Vagina (tissue), 2 donors: ENCODE results near the gene CXorf38. TPM values are rescaled to one million over a fixed set of nuclear protein-coding genes. Genes with fewer than 3 reads are reported as not detected.

Experiments used
- DNase-seq, 2 donors: peaks; one replicate each; pipeline ENCODE4 v3.0.0-alpha.2; 2017; ENCODE audit errors: extremely low spot score in 2 of 2
- H3K27ac ChIP-seq: fragments of 200-600 bp; sonication (generic); one replicate; pipeline ENCODE4 v1.5.1; 2019
- H3K27me3 ChIP-seq: fragments of 200-600 bp; sonication (generic); one replicate; pipeline ENCODE4 v1.5.1; 2019
- H3K36me3 ChIP-seq, 2 donors: fragments of 200-600 bp; sonication (generic); one replicate each; pipeline ENCODE4 v1.5.1; 2017 to 2019
- H3K4me1 ChIP-seq: fragments of 200-600 bp; sonication (generic); one replicate; pipeline ENCODE4 v1.5.1; 2019
- H3K4me3 ChIP-seq, 2 donors: fragments of 200-600 bp; sonication (generic); 1 replicate in 1 of 2; 2 replicates in 1 of 2; pipeline ENCODE4 v1.5.1; 2016 to 2019
- H3K9me3 ChIP-seq: fragments of 200-600 bp; sonication (generic); one replicate; pipeline ENCODE4 v1.5.1; 2019
- POLR2A ChIP-seq, 2 donors: fragments of 450-650 bp; IDR thresholded peaks; one replicate each; pipeline ENCODE4 v1.6.1; 2017; ENCODE audit warnings: antibody characterized with exemption in 2 of 2, mild to moderate bottlenecking in 2 of 2, moderate library complexity in 2 of 2
- POLR2AphosphoS5 ChIP-seq, 2 donors: sonication (generic); formaldehyde crosslinking; IDR thresholded peaks; one replicate each; pipeline ENCODE4 v1.9.0; 2017; ENCODE audit warnings: antibody characterized with exemption in 2 of 2, mild to moderate bottlenecking in 2 of 2, low read depth in 1 of 2; ENCODE audit not compliant: insufficient read depth in 1 of 2
- intact Hi-C: fragments of 100-400 bp; cut with DNase I; formaldehyde crosslinking; loops from one replicate; pipeline ENCODE4 v1.15.1; 2023
- total RNA-seq: library from RNA; depleted of rRNA; stranded (reverse); fragments of >200 nt; gene quantifications from one replicate; pipeline ENCODE4 v1.2.3, GENCODE V29; 2016
- TF ChIP-seq, protein P1 (sequence below), 3 experiments: fragments of 450-650 bp in 2 of 3; fragments of 200-600 bp in 1 of 3; sonication (generic) in 1 of 3; IDR thresholded peaks; one replicate each; pipeline ENCODE4 v1.5.1; 2017 to 2019; ENCODE audit warnings: antibody characterized with exemption in 3 of 3, mild to moderate bottlenecking in 2 of 3, moderate library complexity in 2 of 3

CXorf38 gene
- total RNA-seq, 1 donor from 2014 or later: 13.0 TPM

DNA sequence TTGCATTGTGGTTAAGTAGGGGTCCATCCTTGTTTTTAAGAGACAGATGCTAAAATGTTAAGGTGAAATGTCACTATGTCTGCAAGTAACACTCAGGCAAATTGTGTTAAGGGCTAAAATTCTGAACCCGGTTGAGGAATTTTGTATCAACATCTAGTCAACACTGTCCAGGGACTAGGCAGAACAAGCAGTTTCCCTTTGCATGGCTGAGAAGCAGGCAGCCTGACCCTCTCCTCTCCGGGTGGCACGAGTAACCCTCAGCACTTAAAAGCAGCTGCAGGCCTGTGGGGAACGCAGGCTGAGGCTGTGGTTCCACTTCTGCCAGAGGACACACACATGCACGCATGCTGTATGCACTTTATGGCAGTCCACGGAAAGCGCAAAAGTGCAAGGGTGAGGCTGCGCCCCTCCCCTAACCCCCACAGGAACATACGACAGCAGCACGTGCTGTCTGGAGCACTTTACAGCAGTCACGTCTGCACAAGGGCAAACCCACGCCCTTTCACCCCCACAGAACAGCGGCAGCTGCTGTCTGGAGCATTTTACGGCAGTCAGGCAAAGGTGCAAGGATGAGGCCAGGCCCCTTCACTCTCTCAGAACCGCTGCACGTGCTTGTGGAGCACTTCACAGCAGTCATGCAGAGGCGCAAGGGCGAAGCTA, 24.8 kb downstream of the CXorf38 start:
- DNase-seq: no peak
- H3K36me3 ChIP-seq: peaks cover 0 to 8% of the 10 kb centered on the region in 2 donors
- no peaks in the 10 kb centered on the region for H3K9me3 ChIP-seq
- intact Hi-C loops: no loop called here
- TF ChIP-seq, protein P1, sequence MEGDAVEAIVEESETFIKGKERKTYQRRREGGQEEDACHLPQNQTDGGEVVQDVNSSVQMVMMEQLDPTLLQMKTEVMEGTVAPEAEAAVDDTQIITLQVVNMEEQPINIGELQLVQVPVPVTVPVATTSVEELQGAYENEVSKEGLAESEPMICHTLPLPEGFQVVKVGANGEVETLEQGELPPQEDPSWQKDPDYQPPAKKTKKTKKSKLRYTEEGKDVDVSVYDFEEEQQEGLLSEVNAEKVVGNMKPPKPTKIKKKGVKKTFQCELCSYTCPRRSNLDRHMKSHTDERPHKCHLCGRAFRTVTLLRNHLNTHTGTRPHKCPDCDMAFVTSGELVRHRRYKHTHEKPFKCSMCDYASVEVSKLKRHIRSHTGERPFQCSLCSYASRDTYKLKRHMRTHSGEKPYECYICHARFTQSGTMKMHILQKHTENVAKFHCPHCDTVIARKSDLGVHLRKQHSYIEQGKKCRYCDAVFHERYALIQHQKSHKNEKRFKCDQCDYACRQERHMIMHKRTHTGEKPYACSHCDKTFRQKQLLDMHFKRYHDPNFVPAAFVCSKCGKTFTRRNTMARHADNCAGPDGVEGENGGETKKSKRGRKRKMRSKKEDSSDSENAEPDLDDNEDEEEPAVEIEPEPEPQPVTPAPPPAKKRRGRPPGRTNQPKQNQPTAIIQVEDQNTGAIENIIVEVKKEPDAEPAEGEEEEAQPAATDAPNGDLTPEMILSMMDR (IDR thresholded peaks at IDR 0.05): no peak
- TF ChIP-seq POLR2AphosphoS5 (IDR thresholded peaks at IDR 0.05; ENCODE audit: insufficient read depth in 1 of 2, low read depth in 1 of 2) (no peak), POLR2A (IDR thresholded peaks at IDR 0.05) (no peak)
- H3K4me1 ChIP-seq: no peaks in the 10 kb centered on the region
- no peak overlapping the region for H3K27ac ChIP-seq
- no peaks in the 10 kb centered on the region for H3K27me3 ChIP-seq
- H3K4me3 ChIP-seq: no peak overlapping the region

DNA sequence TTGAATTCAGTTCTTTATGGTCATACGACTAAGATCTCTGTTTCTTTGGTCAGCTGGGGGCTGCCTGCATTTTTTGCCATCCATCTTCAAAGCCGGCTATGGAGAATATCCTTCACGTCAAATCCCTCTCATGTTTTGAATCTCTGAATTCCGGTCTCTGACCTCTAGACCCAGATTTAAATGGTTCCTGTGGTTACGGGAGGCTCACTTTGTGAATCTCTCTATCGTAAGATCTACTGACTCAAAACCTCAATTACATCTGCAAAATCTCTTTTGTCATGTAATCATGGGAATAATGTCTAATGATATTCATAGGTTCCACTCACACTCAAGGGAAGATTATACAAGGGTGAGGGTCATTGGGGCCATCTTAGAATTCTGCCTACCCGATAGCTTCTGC, 29.8 kb downstream of the CXorf38 start:
- intact Hi-C loops: no loop called here
- no peak overlapping the region for H3K27ac ChIP-seq
- no peak for DNase-seq

DNA sequence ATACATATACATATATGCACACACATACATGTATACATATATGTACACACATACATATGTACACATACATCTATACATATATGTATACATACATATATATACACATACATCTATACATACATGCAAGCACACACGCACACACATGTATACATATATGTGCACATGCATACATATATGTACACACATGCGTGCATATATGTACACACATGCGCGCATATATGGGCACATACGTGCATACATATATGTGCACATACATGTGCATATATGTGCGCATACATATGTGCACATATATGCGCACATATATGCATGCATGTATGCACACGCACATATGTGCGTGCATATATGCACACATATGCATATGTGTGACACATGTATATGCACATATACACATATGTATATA, 31.4 kb downstream of the CXorf38 start:
- no peaks in the 10 kb centered on the region for H3K9me3 ChIP-seq
- no peaks in the 10 kb centered on the region for H3K27me3 ChIP-seq
- no peak for DNase-seq
- intact Hi-C loops: no loop called here
- H3K4me3 ChIP-seq: no peak overlapping the region
- TF ChIP-seq, protein P1 (IDR thresholded peaks at IDR 0.05): no peak
- TF ChIP-seq POLR2AphosphoS5 (IDR thresholded peaks at IDR 0.05; ENCODE audit: insufficient read depth in 1 of 2, low read depth in 1 of 2): no peak
- TF ChIP-seq POLR2A (IDR thresholded peaks at IDR 0.05): no peak
- H3K36me3 ChIP-seq: no peaks in the 10 kb centered on the region
- no peak overlapping the region for H3K27ac ChIP-seq
- no peaks in the 10 kb centered on the region for H3K4me1 ChIP-seq

More for the DNA sequence above, 29.8 kb downstream of the CXorf38 start:
- no peak overlapping the region for H3K4me3 ChIP-seq
- no peaks in the 10 kb centered on the region for H3K27me3 ChIP-seq
- TF ChIP-seq, protein P1 (IDR thresholded peaks at IDR 0.05): no peak
- no peak for TF ChIP-seq POLR2AphosphoS5 (IDR thresholded peaks at IDR 0.05; ENCODE audit: insufficient read depth in 1 of 2, low read depth in 1 of 2)
- no peak for TF ChIP-seq POLR2A (IDR thresholded peaks at IDR 0.05)
- no peaks in the 10 kb centered on the region for H3K4me1 ChIP-seq
- no peaks in the 10 kb centered on the region for H3K36me3 ChIP-seq
- H3K9me3 ChIP-seq: no peaks in the 10 kb centered on the region

DNA sequence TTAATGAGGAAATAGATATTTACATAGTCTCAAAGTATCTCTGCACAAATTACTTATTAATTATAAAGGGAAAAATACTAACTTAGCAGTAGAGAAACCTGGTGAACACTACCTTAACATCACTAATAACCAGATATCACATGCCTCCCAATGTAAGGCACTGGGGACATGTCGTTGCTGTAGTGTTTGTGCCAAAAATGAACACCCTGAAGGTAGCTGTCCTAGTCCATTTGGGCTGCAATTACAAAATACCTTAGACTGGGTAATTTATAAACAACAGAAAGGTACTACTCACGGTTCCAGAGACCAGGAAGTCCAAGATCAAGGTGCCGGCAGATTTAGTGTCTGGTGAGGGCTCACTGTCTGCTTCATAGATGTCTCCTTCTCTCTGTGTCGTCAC, 34.9 kb downstream of the CXorf38 start:
- Histone ChIP-seq H3K4me3 (no peak overlapping the region), H3K36me3 (no peaks in the 10 kb centered on the region), H3K27ac (no peak overlapping the region), H3K27me3 (no peaks in the 10 kb centered on the region), H3K9me3 (no peaks in the 10 kb centered on the region), H3K4me1 (no peaks in the 10 kb centered on the region)
- no peak for TF ChIP-seq POLR2A (IDR thresholded peaks at IDR 0.05)
- TF ChIP-seq, protein P1 (IDR thresholded peaks at IDR 0.05): no peak
- DNase-seq: no peak
- intact Hi-C loops: no loop called here

DNA sequence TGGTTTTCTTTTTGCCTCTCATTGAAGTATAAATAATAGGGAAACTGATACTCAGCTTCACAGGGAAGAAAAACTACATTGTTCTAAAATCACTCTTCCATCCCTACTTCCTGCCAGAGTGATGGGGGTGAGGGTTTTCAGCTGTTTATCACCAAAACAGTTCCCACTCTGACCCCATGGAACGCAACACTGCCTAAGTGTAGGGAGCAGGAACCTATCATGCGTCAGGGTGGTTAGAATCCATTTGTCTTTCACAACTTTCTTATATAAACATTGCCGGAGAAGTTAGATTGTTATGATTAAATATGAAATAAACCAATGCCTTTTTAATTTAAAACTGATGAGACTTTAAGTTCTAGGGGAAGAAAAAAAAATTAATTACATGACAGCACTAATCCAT, 40.0 kb downstream of the CXorf38 start:
- intact Hi-C loops: no loop called here
- no peaks in the 10 kb centered on the region for H3K27me3 ChIP-seq
- no peaks in the 10 kb centered on the region for H3K9me3 ChIP-seq
- DNase-seq: no peak
- H3K4me1 ChIP-seq: no peaks in the 10 kb centered on the region
- H3K36me3 ChIP-seq: no peaks in the 10 kb centered on the region
- TF ChIP-seq POLR2AphosphoS5 (IDR thresholded peaks at IDR 0.05; ENCODE audit: insufficient read depth in 1 of 2, low read depth in 1 of 2) (no peak), POLR2A (IDR thresholded peaks at IDR 0.05) (no peak)
- TF ChIP-seq, protein P1 (IDR thresholded peaks at IDR 0.05): no peak
- H3K4me3 ChIP-seq: no peak overlapping the region
- H3K27ac ChIP-seq: no peak overlapping the region
